DMS114 treated with DMSO at 0.1 percent for 48 hours (cell line): ENCODE measurements around the gene NAALADL2.

Experiments used
- DNase-seq: peaks from one replicate; lab custom pipeline; 2025; ENCODE audit not compliant: unreplicated experiment; lab: John Stamatoyannopoulos, UW

NAALADL2 gene

DNA sequence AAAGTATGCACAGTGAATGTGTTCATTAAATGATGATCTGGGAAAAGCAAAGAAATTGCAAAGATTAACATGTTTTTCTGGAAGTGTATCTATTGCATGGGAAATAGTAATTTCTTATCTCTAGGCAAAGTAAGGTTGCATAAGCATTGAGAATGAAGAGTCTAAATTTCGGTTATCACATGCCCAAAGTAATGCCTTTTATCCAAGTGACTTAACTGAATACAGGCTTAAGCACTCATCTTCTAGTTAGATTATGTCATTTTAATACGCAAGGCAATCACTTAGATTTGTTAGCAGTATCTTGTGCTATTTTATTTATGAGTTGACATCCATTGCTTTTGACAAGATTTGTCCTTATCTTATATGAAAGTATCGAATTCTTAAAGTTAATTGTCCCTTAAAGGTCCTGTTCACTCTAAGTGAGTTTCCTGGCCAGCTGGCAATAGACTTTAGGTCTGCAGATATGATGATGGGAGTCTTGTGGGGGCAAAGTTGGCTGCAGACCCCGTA, 100.5 kb downstream of the NAALADL2 start:
- DNase-seq = no peak

- DNase-seq = no peak
These were observed 101.8 kb downstream of the NAALADL2 start for GRCh38 chr3:174960898-174961297.

DNA sequence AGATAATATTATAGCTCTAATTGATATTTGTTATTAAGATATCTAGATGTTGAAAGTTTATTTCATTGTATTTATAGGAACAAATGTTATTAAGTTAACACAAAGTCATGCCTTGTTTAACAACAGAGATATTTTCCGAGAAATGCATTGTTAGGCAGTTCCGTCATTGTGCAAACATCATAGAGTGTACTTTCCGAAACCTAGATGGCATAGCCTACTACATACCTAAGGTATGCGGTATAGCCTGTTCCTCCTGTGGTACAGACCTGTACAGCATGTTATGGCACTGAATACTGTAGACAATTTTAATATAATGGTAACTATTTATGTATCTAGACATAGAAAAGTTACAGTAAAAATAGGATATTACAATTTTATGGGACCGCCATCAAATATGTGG, 114.3 kb downstream of the NAALADL2 start:
- DNase-seq = no peak

DNA sequence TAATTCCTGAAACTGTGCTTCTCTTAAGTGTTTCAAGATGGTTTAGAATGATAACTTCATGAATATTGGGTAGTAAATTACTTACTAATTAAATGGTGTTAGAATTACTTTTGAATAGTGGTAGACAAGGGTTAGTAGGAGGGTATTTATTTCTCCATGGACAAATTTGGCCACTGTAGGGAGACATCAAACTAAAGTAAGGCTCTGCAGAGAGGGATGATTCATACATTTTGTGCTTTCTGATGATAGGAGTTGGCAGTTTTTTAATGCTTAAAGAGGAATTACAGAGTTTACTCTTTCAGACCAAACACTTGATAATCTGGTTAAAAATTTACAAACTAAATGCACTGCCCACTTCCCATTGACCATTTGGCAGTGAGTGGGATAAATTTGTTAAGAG, 127.6 kb downstream of the NAALADL2 start:
- no peak for DNase-seq

DNA sequence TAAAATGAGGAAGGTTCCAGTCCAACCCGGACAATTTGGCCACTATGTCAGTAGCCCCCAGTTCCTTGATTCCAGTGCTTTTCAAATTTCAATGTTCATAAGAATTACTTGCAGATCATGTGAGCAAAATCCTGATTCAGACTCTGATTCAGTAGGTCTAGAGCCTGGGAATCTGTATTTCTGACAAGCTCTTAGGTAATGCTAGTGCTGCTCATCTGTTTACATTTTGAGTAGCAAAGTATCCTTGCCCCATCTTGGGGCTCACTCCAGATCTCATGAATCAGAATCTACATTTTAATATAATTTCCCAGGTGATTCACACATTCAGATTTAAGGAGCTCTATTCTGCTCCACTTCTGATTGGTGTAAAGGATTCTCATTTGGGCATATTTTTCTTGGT, 142.0 kb downstream of the NAALADL2 start:
- no peak for DNase-seq

- DNase-seq = no peak
These were observed 143.6 kb downstream of the NAALADL2 start for GRCh38 chr3:175002732-175003143.

GRCh38 chr3:175003590-175003989, 144.5 kb downstream of the NAALADL2 start:
- DNase-seq = no peak

DNA sequence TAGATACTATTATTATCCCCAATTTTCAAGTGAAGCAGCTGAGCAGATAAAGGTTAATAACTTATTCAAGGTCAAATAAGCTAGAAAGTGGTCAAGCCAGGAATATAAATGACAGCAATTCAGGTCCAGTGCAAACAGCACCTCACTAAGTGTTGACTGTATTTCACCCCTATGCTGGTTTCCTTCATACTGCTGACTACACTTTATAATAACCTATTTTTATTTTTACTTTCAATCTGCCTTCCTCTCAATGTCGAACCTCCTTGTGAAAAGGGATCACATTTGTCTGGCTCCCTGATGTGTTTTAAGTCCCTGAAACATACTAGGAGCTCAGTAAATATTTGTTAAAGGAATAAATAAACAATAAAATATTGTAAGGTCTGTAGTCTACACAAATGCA, 146.1 kb downstream of the NAALADL2 start:
- no peak for DNase-seq

GRCh38 chr3:175005881-175006280, 146.7 kb downstream of the NAALADL2 start:
- DNase-seq = no peak

DNA sequence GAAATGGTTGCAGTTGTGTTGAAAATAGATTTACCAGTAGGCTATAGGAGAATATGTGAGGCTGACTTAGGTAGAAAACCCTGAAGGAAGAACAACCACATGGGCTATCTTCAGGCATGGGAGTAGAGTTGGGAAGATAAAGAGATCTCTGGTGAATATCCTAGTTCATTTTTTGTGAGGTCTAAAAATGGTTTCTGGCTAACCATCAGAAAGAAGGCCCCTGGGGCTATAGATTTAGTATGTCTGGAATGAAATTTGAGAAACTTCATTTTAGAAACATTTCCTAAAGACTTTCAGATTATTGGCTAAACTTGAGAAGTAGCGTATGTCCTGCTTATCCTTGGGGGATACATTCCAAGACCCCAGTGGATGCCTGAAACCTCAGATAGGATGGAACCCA, 148.2 kb downstream of the NAALADL2 start:
- no peak for DNase-seq

DNA sequence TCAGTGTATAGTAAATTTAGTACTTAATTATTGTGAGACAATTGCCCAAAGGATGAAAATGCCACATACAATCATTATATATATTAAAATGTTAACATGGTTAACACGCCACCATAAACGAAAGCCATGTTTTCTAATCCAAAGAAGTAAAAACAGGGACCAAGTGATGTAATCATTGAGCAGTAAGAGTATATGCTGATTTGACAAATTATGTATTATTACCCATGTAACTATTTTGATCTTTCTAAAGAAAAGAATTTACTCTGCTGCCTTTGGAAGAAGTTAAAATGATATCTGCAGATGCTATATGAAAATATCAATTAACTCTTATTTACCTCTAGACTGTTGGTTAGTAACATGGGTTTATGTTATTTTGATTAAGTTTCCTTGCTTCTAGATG, 150.2 kb downstream of the NAALADL2 start:
- DNase-seq = no peak

- DNase-seq = no peak
These were observed 156.0 kb downstream of the NAALADL2 start for GRCh38 chr3:175015056-175015635.

DNA sequence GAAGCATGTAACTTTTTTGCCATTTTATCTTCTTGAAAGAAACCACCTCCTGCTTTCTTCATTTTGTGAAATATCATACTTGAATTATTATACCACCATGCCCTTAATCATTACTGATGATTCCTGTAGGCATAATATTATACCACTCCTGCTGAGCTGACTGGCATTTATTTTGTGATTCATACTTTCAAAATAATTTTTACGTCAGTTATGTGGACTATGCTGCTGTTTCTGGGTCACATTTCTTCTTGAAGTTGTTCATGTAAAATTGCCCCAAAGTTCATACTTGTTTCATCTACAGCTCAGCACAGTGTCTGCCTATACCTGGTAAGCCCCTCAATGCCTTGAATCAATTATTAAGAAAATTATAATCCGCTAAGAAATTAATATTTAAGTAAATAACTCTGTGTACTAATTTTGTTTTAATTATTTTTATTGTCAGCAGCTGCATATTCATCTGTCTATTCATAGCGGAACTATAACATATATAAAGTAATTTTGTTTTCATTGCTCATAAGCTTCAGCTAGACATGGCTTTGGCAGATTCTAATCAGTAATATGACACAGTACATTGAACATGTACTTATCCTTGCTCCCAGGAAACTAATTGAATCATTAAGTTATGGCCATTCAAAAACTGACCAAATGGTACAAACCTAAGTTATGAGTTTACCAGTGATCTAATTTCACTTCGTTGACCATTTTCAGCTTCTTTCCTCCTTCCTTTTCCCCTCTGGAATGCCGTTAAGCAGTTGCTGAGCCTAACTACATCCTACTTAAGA, 160.0 kb downstream of the NAALADL2 start:
- DNase-seq = no peak

DNA sequence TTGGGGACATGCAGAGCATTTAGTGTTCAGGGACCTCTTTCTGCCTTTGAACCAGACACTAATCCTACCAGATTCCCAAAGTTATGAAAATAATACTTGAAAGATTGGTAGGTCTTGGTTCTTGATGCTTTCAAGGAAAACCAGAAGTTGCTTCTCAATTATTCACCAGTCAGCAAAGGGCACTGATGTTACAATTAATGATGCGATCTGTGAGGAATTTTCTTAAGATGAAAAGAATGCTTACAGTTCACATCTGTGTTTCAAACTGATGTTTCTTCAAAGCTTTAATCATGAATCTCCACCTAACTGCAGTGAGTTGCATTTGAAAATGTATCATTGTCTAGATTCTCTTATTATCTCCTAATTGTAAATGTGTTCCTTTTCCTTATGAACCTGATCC, 161.0 kb downstream of the NAALADL2 start:
- DNase-seq = no peak

GRCh38 chr3:175029828-175030227, 170.7 kb downstream of the NAALADL2 start:
- DNase-seq = no peak

GRCh38 chr3:175039875-175040274, 180.7 kb downstream of the NAALADL2 start:
- no peak for DNase-seq

GRCh38 chr3:175041369-175041768, 182.2 kb downstream of the NAALADL2 start:
- DNase-seq = no peak

DNA sequence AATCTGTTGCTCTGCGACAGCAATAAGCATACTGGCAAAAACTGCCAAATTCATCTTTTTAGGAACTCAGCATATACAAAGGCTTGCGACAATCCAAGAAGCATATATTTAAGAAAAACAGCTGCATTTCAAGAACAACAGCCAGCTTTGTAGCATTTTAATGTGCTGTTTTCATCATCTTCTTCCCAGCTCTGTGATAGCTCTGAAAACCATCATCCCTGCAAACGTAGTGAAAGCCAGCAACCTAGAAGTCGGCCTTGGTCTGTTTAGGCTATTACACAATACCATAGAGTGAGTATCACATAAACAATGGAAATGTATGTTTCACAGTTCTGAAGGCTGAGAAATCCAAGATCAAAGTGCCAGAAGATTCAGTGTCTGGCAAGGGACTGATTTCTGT, 187.5 kb downstream of the NAALADL2 start:
- DNase-seq = no peak

- DNase-seq = no peak
These were observed 188.7 kb downstream of the NAALADL2 start for GRCh38 chr3:175047786-175048185.

- DNase-seq = no peak
These were observed 198.3 kb downstream of the NAALADL2 start for GRCh38 chr3:175057401-175057800.

- DNase-seq = no peak
These were observed 200.7 kb downstream of the NAALADL2 start for GRCh38 chr3:175059788-175060187.

GRCh38 chr3:175065497-175065896, 206.4 kb downstream of the NAALADL2 start:
- no peak for DNase-seq
